RCC 7860 (cell line): ENCODE data around the gene RHOXF2.
"Not testable (repeated sequence)": the region's sequence is repeated elsewhere in the genome, so short reads cannot be mapped to it uniquely, and the experiment has no call there.

Source experiments
- DNase-seq: peaks from one replicate; pipeline ENCODE4 v3.0.0-alpha.2; 2015; ENCODE audit warnings: low spot score
- FAIRE-seq: peaks from 2 replicates; lab custom pipeline; 2012; peaks lifted over from hg19 to GRCh38; lab: Jason Lieb, UNC

The RHOXF2 gene, protein sequence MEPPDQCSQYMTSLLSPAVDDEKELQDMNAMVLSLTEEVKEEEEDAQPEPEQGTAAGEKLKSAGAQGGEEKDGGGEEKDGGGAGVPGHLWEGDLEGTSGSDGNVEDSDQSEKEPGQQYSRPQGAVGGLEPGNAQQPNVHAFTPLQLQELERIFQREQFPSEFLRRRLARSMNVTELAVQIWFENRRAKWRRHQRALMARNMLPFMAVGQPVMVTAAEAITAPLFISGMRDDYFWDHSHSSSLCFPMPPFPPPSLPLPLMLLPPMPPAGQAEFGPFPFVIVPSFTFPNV

DNA sequence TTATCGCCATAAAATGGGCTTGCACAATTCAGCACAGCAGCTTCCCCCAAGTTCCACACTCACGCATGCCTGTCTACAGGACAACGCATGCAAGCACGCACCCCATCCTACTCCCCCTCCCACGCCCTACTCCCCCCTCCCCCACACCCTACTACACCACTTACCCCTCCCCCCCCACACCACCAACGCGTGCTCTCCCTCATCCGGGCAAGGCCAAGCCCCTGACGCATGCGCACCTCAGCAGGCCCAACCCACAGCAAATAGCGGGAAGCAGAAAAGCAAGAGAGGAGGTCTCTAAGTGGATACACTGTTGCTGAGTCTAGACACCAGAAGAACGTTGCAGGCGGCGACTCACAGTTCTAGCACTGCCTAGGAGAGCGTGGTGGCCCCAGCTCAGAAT lies at the start of gene RHOXF2:
RHOXF2 (plus strand) TSS at position 301 of the 400 bp plus-strand sequence. CDS start 138 bp downstream, outside the sequence.
- FAIRE-seq = not testable (repeated sequence)

DNA sequence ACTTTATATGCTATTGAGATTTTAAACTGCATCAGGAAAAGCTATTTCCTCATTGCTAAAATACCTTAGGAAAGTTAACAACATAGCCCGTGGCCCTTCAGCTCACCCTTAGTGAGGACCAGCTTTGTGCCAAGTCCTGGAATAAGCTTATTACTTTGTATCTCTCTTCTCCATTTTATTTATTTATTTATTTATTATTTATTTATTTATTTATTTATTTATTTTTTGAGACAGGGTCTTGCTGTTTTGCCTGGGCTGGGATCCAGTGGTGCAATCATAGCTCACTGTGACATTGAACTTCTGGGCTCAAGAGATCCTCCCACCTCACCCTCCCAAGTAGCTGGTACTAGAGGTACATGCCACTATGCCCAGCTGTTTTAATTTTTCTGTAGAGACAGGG lies 49.0 kb upstream of the RHOXF2 start:
- no peak for FAIRE-seq
- no peak for DNase-seq

More for the DNA sequence above, at the start of gene RHOXF2:
- not testable (repeated sequence) for DNase-seq

- FAIRE-seq (no peak), DNase-seq (no peak)
Observed at GRCh38 chrX:120111611-120112010, 46.8 kb upstream of the RHOXF2 start.

GRCh38 chrX:120115438-120115963 lies 42.9 kb upstream of the RHOXF2 start, which contains the start of gene RHOXF1:
Gene RHOXF1, minus strand, starts transcription at chrX:120115913. Its CDS starts 51 bp downstream, at chrX:120115862.
- FAIRE-seq (no peak), DNase-seq (no peak)

- no peak for DNase-seq
- FAIRE-seq = no peak
Observed at GRCh38 chrX:120120223-120120622, 38.2 kb upstream of the RHOXF2 start.

DNA sequence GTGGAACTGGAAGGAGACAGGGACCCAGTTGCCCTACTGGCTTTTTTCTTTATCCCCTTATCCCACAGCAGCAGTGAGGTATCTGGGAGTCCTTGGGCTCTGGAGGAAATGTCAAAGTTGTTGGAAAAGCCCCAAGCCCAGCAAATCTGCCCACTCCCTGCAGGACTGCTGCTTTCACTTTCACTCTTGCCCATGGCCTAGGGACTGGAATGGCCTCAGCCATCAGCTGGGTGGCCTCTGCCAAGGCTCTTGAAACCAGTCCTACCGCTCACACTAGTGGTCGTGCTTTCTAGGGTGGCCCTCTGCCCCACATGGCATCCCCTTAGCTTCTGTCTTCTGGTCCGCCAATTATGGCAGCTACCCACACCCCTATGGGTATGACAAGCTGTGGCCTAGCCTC lies 33.0 kb upstream of the RHOXF2 start:
- DNase-seq (no peak), FAIRE-seq (no peak)

DNA sequence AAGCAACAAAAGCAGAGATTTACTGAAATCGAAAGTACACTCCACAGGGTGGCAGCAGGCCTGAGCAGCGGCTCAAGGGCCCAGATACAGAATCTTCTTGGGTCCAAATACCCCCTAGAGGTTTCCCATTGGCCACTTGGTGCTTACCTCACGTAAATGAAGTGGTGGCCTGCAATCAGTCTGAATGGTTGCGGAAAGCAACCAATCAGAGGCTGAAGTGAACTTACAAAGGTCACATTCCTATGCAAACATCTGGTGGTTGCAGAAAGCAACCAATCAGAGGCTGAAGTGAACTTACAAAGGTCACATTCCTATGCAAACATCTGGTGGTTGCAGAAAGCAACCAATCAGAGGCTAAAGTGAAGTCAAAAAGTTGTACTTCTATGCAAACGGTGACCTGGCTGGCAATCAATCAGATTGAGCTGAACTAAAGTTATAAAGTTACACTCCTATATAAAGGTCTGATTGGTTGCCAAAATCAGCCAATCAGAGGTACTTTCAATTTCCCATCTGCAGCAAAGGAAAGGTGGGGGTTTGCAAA lies 30.0 kb upstream of the RHOXF2 start:
- not testable (repeated sequence) for FAIRE-seq, DNase-seq

- DNase-seq (no peak), FAIRE-seq (no peak)
Observed at GRCh38 chrX:120136128-120136527, 22.3 kb upstream of the RHOXF2 start.

GRCh38 chrX:120136840-120137239 lies 21.6 kb upstream of the RHOXF2 start:
- no peak for FAIRE-seq
- no peak for DNase-seq

GRCh38 chrX:120137439-120137838 lies 21.0 kb upstream of the RHOXF2 start:
- DNase-seq (no peak), FAIRE-seq (no peak)

- DNase-seq (no peak), FAIRE-seq (no peak)
Observed at GRCh38 chrX:120140293-120140981, 18.0 kb upstream of the RHOXF2 start.

DNA sequence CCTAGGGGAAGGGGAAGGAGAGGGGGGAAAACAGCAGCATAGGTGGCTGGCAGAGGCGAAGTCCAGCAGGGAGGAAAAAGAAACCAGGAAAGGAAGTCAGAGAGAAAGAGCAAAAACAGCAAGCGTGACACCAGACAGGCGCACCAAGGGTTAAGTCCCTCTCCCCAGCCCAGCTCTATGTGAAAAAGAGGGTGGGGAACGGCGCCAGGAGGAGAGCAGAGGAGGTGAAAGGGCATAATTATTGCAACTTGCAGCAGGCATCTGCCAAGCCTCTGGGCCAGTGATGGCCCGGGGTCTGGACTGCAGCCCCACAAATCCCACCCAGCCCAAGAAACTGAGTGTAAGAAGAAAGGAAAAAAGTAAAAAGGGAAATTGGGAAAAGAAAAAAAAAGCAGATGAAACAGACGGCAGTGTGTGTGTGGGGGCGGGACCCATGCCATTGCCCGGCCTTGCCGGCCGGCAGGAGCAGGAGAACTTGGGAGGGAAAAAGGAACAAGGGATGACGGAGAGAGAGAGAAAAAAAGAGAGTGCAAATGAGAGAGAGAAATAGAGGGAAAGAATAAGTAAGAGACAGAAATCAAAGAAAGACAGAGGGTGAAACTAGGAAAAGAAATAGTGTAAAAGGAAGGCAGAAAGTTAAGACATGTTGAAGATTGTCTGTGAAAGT lies 14.1 kb upstream of the RHOXF2 start:
- DNase-seq (no peak), FAIRE-seq (no peak)

DNA sequence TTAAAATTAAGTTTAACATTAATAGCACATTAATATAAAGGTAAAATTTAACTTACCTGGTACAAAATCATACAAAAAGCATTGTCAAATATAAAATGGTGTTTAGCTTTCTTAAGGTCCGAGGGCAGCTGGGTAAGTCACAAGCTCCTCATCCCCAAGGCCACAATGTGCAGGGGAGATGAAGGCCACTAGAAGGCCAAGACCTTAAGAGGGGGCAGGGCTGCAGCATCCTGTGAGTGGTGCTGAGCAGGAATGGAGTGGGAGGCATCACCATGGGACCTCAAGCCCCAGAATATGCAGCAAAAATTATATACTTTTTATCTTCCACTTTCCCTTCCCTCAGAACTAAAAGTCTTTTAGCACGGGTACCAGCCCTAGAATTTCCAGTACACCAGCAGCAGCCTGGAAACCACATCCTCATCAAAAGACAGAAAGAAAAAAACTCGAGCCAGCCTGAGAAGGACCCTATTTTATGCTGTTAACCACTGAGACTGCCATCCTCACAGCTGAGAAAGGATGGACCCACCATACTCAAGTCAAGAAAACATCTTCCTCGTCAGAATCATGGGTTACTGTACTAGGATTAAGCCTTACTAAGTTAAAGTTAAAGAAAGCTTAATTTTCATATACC lies 13.0 kb upstream of the RHOXF2 start:
- no peak for DNase-seq
- FAIRE-seq = no peak

- not testable (repeated sequence) for FAIRE-seq, DNase-seq
Observed at GRCh38 chrX:120146323-120146722, 12.1 kb upstream of the RHOXF2 start.

GRCh38 chrX:120147537-120147936 lies 10.9 kb upstream of the RHOXF2 start:
- DNase-seq (no peak), FAIRE-seq (no peak)

DNA sequence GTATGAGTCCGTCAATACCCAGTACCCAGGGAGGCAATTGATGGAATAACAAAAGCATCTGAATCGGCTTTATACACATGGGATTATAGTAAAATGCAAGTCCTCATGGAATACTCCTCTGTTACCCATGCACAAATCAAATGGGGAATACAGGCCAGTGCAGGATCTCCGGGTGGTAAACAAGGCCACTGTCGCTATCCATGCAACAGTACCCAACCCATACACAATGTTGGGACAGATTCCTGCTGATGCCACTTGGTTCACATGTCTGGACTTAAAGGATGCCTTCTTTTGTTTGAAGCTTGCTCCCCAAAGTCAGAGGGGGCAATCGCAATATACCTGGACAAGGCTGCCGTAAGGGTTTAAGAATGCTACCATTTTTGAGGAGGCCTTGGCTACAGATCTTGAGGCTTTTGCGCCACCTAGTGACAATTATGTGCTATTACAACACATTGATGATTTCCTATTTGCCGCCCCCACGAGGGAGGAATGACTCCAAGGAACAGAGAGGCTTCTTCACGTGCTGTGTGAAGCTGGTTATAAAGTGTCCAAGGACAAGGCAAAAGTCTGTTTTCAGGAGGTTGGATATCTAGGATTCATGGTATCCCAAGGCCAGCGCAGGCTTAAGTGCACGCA lies 8.2 kb upstream of the RHOXF2 start:
- not testable (repeated sequence) for DNase-seq
- FAIRE-seq = peak; percentile 81

DNA sequence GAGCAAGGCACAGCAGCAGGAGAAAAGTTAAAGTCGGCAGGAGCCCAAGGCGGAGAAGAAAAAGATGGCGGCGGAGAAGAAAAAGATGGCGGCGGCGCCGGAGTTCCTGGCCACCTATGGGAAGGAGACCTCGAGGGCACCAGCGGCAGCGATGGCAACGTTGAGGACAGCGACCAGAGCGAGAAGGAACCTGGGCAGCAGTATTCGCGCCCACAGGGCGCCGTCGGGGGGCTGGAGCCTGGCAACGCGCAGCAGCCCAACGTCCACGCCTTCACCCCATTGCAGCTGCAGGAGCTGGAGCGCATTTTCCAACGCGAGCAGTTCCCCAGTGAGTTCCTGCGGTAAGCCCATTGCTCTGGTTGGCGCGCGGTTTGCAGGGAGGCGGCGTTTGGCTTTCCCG lies 673 bp downstream of the RHOXF2 start:
- DNase-seq, FAIRE-seq: not testable (repeated sequence)

DNA sequence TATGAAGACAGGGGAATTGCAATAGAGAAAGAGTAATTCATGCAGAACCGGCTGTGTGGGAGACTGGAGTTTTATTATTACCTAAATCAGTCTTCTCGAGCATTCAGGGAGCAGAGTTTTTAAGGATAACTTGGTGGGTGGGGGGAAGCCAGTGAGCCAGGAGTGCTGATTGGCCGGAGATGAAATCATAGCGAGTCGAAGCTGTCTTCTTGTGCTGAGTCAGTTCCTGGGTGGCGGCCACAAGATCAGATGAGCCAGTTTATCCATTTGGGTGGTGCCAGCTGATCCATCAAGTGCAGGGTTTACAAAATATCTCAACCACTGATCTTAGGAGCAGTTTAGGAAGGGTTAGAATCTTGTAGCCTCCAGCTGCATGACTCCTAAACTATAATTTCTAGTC lies 34.8 kb downstream of the RHOXF2 start:
- not testable (repeated sequence) for DNase-seq
- FAIRE-seq = peak; percentile 30

- not testable (repeated sequence) for DNase-seq, FAIRE-seq
Observed at GRCh38 chrX:120193720-120194119, 35.3 kb downstream of the RHOXF2 start.

- not testable (repeated sequence) for DNase-seq, FAIRE-seq
Observed at GRCh38 chrX:120195786-120196185, 37.4 kb downstream of the RHOXF2 start.
